HG03175 (cell line): ENCODE results near the gene ESRP2.
A peak's percentile ranks its signal among the peaks of the same experiment; 100 is the strongest.

ENCODE experiments used
- ATAC-seq: cut with Tn5 transposase; IDR thresholded peaks from one replicate; pipeline ENCODE4 v1.9.1; 2021; ENCODE audit warnings: mild to moderate bottlenecking, moderate library complexity; ENCODE audit not compliant: unreplicated experiment

The ESRP2 gene

GRCh38 chr16:68242926-68243858, 7.3 kb upstream of the ESRP2 start:
- ATAC-seq = no peak

- no peak for ATAC-seq
These were observed 6.2 kb upstream of the ESRP2 start for GRCh38 chr16:68242085-68242484.

GRCh38 chr16:68238029-68238345, 2.1 kb upstream of the ESRP2 start:
- ATAC-seq = peak; percentile 26

GRCh38 chr16:68237243-68238028, 1.5 kb upstream of the ESRP2 start:
- peak; percentile 79 for ATAC-seq

GRCh38 chr16:68236826-68237242, 907 bp upstream of the ESRP2 start:
- no peak for ATAC-seq

GRCh38 chr16:68236137-68236825, 354 bp upstream of the ESRP2 start:
- ATAC-seq = no peak

GRCh38 chr16:68235108-68235886, 630 bp downstream of the ESRP2 start:
- no peak for ATAC-seq

- ATAC-seq = no peak
These were observed 1.5 kb downstream of the ESRP2 start for GRCh38 chr16:68234188-68235107.

GRCh38 chr16:68233835-68234187, 2.1 kb downstream of the ESRP2 start:
- ATAC-seq = no peak

GRCh38 chr16:68233085-68233834, 2.7 kb downstream of the ESRP2 start:
- no peak for ATAC-seq

GRCh38 chr16:68232335-68232734, 3.6 kb downstream of the ESRP2 start:
- no peak for ATAC-seq

GRCh38 chr16:68231384-68232136, 4.4 kb downstream of the ESRP2 start:
- no peak for ATAC-seq

- ATAC-seq = no peak
These were observed 5.0 kb downstream of the ESRP2 start for GRCh38 chr16:68230956-68231355.

GRCh38 chr16:68230176-68230571, 5.8 kb downstream of the ESRP2 start:
- no peak for ATAC-seq

- no peak for ATAC-seq
These were observed 6.3 kb downstream of the ESRP2 start for GRCh38 chr16:68229431-68230175.

GRCh38 chr16:68228652-68229051, 7.3 kb downstream of the ESRP2 start:
- no peak for ATAC-seq

- no peak for ATAC-seq
These were observed 7.9 kb downstream of the ESRP2 start for GRCh38 chr16:68227850-68228553.
